GM12864 (cell line): Measurements from ENCODE around the gene DIP2C.

Experiments used
- DNase-seq: peaks from one replicate; pipeline ENCODE4 v3.0.0-alpha.2; 2011; ENCODE audit warnings: low read depth
- H3K4me3 ChIP-seq: 2 replicates; pipeline ENCODE4 v1.5.1; 2011; ENCODE audit warnings: mild to moderate bottlenecking, low read depth, low read length, control low read depth
- TF ChIP-seq, protein P1 (sequence below): IDR thresholded peaks from 2 replicates; pipeline ENCODE4 v1.5.1; 2011; ENCODE audit warnings: low read depth, mild to moderate bottlenecking, moderate library complexity, low read length, control low read depth, inconsistent platforms; ENCODE audit errors: missing control alignments

The DIP2C gene

DNA sequence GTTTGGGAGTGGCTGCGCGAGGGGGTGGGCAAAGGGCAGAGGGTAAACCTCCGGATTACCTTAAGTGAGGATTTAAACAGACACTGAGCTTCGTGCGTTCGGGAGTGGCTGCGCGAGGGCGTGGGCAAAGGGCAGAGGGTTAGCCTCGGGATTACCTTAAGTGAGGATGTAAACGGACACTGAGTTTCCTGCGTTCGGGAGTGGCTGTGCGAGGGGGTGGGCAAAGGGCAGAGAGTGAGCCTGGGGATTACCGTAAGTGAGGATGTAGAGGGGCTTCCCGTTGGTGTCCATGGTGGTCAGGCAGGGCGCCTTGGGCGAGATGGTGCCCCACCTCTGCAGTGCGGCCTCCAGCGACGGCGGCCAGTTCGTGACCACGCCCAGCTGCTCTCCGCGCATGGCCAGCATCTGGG, 275.8 kb downstream of the DIP2C start:
- TF ChIP-seq, protein P1, sequence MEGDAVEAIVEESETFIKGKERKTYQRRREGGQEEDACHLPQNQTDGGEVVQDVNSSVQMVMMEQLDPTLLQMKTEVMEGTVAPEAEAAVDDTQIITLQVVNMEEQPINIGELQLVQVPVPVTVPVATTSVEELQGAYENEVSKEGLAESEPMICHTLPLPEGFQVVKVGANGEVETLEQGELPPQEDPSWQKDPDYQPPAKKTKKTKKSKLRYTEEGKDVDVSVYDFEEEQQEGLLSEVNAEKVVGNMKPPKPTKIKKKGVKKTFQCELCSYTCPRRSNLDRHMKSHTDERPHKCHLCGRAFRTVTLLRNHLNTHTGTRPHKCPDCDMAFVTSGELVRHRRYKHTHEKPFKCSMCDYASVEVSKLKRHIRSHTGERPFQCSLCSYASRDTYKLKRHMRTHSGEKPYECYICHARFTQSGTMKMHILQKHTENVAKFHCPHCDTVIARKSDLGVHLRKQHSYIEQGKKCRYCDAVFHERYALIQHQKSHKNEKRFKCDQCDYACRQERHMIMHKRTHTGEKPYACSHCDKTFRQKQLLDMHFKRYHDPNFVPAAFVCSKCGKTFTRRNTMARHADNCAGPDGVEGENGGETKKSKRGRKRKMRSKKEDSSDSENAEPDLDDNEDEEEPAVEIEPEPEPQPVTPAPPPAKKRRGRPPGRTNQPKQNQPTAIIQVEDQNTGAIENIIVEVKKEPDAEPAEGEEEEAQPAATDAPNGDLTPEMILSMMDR, result no peak
- no peak overlapping the region for H3K4me3 ChIP-seq
- DNase-seq, result no peak

DNA sequence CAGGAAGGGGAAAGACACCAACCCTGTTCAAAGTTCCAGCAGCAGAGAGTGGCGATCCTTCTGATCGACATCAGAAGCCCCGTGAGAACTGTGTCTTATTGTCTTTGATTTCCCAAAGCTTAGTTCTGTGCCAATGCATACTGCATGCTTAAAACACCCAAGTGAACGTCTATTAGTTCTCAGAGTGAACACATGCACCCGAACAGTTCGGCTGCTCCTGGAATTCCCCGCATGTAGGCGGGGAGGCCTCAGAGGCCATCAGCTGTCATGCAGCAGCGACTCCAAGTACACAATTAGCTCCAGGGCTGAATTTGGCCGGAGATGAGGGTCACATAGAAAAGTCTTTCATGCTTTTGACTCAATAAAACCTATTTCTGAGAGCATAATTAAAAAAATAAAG, 277.4 kb downstream of the DIP2C start:
- no peak overlapping the region for H3K4me3 ChIP-seq
- TF ChIP-seq, protein P1, result no peak
- no peak for DNase-seq

DNA sequence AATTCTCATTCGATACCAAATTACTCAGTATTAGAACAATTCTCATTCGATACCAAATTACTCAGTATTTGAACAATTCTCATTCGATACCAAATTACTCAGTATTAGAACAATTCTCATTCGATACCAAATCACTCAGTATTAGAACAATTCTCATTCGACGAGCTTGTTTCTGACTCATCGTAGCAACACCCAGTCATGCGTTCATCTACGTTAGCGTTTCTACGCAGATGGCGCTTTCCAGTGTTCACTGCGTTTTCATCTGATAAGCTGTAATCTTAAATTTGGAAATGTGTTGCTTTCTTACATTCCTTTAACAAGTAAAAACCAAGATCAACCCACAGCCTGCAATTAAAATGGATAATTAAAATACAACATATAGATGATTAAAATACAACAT, 277.9 kb downstream of the DIP2C start:
- DNase-seq, result no peak
- H3K4me3 ChIP-seq, result no peak overlapping the region
- TF ChIP-seq, protein P1, result no peak

DNA sequence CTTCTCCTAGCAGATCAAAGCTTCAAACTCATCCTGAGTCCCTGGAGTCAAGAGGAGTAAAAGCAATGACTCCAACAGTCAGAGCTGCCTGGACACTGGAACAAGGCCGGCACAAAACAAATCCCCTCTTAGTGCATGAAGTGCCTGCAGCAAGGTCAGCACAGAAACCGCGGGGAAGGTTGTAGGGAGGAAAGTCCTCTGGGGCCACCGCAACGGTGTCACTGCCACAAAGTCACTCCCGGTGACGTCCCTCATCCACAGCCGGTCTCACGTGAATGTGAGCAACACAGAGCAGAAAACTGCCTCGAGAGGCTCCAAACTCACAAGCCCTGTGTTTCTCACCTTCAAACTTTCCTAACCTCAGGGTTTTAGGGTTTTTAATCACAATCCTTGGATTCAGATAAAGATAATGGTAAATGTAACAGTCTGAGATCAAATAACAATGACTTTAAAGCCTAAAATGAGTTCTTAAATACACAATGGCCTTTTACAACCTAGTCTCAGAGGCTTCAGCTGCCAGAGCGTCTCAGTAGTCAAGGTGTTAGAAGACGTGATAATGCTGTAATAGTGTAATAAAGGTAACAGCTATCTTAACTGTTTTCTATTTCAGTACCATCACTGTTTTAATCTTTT, 279.9 kb downstream of the DIP2C start:
- no peak for DNase-seq
- TF ChIP-seq, protein P1, result no peak
- no peak overlapping the region for H3K4me3 ChIP-seq

DNA sequence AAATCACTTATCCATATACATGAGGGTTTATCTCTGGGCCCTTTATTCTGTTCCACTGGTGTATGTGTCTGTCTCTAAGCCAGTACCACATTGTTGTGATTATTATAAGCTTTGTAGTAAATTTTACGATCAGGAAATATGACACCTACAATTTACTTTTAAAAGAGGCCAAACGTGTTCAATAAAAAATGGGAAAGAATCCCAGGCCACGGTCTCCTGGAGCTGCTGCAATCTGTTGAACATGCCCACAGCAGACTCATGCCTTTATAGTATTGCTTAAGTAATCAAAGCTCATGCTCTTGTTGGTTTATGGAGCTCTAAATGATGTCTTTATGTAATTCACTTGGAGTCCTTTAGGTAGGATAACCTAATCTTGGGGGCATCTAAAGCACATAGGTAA, 281.2 kb downstream of the DIP2C start:
- DNase-seq, result no peak
- H3K4me3 ChIP-seq, result no peak overlapping the region
- TF ChIP-seq, protein P1, result no peak

DNA sequence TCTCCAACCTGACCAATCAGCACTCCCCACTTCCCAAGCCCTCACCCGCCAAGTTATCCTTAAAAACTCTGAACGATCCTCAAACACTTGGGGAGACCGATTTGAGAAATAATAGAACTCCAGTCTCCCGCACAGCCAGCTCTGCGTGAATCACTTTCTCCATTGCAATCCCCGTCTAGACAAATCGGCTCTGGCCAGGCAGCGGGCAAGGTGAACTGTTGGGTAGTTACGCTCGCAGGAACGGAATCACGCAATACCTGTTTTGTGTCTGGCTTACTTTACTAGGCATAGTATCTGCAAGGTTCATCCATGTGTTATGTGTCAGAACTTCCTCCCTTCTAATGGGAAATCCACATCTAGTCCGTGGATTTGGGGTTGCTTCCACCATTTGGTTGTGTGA, 282.5 kb downstream of the DIP2C start:
- H3K4me3 ChIP-seq, result no peak overlapping the region
- DNase-seq, result no peak
- TF ChIP-seq, protein P1, result no peak

DNA sequence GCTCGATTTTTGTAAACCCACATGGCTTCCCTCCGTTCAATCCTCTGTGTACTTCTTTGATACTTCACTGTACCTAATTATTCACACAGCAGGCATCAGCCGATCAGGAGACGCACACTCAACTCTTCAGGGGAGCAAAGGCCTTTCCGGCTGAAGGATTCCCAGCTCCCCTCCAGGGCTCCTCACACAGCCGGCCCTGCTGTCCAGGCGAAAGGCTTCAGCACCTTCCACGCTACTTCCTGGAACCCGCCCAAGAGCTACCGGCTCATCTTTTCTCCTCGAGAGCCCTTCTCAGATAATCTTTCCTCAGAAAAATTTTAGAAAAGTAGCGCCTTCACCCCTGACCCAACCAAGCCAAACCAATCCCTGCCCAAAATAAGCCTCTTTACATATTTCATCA, 283.8 kb downstream of the DIP2C start:
- TF ChIP-seq, protein P1, result no peak
- no peak overlapping the region for H3K4me3 ChIP-seq
- DNase-seq, result no peak
